Measurements from ENCODE around the gene CA10. TPM values are rescaled to one million over a fixed set of nuclear protein-coding genes. Genes with fewer than 3 reads are reported as not detected.

Gene CA10
- total RNA-seq, 1 donor = not detected

DNA sequence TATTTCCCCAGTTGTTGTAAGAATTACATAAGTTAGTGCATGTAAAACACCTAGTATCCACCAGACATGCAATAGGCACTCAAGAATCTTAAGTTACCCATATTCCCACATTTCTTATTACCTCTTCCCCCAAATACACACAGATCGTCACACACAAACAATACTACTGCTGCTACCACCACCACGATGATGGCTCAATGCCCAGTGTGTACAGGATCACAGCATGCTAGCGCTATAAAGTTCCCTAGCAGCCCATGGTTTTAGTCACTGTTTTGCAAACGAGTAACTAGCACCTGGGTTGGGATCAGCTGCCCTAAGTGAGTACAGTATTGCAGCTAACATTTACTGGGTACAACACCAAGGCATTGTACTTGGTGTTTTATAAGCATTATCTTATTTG lies 486.4 kb downstream of the CA10 start:
- DNase-seq (ENCODE audit: low read depth) = no peak
- no peak overlapping the region for H3K4me3 ChIP-seq (ENCODE audit: low read depth, low read length)
- TF ChIP-seq, protein P1, sequence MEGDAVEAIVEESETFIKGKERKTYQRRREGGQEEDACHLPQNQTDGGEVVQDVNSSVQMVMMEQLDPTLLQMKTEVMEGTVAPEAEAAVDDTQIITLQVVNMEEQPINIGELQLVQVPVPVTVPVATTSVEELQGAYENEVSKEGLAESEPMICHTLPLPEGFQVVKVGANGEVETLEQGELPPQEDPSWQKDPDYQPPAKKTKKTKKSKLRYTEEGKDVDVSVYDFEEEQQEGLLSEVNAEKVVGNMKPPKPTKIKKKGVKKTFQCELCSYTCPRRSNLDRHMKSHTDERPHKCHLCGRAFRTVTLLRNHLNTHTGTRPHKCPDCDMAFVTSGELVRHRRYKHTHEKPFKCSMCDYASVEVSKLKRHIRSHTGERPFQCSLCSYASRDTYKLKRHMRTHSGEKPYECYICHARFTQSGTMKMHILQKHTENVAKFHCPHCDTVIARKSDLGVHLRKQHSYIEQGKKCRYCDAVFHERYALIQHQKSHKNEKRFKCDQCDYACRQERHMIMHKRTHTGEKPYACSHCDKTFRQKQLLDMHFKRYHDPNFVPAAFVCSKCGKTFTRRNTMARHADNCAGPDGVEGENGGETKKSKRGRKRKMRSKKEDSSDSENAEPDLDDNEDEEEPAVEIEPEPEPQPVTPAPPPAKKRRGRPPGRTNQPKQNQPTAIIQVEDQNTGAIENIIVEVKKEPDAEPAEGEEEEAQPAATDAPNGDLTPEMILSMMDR (IDR thresholded peaks at IDR 0.05; ENCODE audit: insufficient read depth, low read depth, low read length) = no peak

DNA sequence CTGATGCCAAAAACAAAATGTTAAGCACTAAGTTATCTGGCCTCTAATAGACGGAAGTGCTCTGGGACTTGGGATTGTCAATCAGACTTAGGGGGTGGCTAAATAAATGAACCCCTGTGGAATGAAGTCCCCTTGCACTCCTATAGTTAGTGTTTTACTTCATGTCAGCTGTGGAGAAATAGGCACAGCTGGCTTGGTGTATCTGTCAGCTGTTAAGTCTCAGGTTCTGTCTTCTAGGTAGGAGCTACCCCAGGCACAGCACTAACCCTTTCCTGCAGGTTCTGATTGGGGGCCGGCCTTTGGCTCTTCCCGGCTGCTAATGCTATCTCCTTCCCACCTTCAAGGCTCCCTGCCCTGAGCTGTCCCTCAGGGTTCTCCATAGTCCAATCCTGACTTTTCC lies 487.6 kb downstream of the CA10 start:
- TF ChIP-seq, protein P1 (IDR thresholded peaks at IDR 0.05; ENCODE audit: insufficient read depth, low read depth, low read length) = no peak

DNA sequence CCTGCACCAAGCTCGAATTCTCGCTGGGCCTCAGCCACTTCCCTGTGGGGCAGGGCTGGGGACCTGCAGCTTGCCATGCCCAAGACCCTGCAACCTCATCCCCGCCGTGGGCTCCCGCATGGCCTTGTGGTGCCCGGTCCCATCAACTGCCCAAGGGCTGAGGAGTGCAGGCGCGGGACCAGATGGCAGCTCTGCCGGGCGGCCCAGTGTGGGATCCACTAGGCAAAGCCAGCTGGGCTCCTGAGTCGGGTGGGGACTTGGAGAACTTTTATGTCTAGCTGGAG lies 489.6 kb downstream of the CA10 start:
- TF ChIP-seq, protein P1 (IDR thresholded peaks at IDR 0.05; ENCODE audit: insufficient read depth, low read depth, low read length) = no peak

More for the DNA sequence above, 487.6 kb downstream of the CA10 start:
- H3K4me3 ChIP-seq (ENCODE audit: low read depth, low read length) = no peak overlapping the region
- no peak for DNase-seq (ENCODE audit: low read depth)

DNA sequence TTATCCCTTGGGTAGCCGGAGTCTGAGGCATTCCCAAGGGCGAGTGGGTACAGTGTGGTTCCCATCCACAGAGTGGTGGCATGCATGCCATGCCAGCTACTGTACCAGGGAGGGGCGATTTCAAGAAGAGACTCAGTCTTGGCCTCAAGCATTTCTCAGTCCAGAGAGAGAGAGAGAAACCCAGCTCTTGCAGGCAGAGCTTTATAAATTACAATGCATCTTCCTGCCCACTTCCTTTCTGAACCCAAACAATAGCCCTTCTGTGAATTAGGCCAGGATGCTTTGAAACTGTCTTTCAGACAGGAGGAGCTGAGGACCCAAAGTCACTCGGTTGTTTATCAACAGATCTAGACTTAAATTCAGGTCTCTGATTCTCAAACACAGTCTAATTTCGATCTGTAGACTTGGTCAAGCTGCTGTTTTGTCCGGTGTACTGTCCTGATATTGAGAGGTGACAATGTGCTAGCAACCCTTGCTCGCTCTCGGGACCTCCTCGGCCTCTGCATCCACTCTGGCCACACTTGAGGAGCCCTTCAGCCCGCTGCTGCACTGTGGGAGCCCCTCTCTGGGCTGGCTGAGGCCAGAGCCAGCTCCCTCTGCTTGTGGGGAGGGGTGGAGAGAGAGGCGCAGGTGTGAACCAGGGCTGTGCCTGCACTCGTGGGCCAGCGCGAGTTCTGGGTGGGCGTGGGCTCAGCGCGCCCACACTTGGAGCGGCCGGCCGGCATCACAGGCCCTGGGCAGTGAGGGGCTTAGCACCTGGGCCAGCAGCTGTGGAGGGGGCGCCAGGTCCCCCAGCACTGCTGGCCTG lies 490.2 kb downstream of the CA10 start:
- TF ChIP-seq, protein P1 (IDR thresholded peaks at IDR 0.05; ENCODE audit: insufficient read depth, low read depth, low read length) = no peak
- no peak overlapping the region for H3K4me3 ChIP-seq (ENCODE audit: low read depth, low read length)
- no peak for DNase-seq (ENCODE audit: low read depth)

More for the DNA sequence above, 489.6 kb downstream of the CA10 start:
- DNase-seq (ENCODE audit: low read depth) = no peak
- H3K4me3 ChIP-seq (ENCODE audit: low read depth, low read length) = no peak overlapping the region

DNA sequence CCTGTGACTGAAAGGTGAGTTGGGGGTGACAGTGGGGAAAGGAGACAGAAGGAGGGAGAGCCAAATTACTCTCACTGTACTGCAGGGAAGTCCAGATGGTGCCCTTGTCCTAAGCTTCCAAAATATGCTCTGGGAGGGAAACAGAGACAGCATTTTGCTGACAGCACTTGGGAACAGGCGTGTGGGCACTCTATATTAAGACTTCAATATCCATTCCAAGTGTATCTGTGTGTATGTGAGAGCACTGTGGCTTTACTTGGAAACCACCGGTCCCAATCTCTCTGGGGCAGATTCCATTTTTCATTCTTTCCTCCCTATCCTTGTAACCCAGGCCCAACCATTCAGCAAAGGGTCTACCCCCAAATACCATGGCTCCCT lies 490.8 kb downstream of the CA10 start:
- DNase-seq (ENCODE audit: low read depth) = no peak
- TF ChIP-seq, protein P1 (IDR thresholded peaks at IDR 0.05; ENCODE audit: insufficient read depth, low read depth, low read length) = no peak
- no peak overlapping the region for H3K4me3 ChIP-seq (ENCODE audit: low read depth, low read length)

DNA sequence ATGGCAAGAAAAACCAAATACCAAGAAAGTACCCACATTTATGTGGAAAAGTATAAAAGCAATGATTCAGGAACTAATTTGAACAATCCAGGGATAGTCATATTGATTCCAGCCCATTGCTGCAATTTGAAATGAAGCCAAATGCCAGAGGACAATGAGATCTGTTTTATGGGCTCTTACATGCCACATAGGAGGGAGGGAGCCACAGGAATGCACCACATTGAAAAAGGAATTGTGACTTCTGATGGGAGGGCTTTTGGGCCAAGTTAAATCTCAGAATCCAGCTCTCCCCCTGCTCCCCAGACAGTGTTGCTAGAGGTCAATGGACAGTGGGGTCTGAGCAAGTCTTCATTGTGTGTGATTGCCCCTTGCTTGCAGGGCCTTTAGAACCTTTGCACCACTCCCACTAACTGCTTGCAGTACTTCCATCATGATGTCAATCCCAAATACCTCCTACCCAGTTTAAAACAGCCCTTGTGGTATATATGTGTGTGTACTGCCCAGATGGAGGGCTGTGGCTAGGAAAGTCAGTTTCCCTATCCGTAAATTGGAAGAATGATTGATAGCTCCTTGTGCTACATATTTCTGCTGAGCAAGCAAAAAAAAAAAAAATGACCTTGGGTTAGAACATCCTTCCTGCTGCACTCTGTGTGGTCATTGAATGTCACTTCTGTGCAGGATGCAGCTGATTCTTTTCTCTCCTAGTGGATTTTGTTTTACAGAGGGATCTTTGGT lies 491.4 kb downstream of the CA10 start:
- no peak overlapping the region for H3K4me3 ChIP-seq (ENCODE audit: low read depth, low read length)
- no peak for DNase-seq (ENCODE audit: low read depth)
- TF ChIP-seq, protein P1 (IDR thresholded peaks at IDR 0.05; ENCODE audit: insufficient read depth, low read depth, low read length) = no peak
